PFSK-1 (cell line): ENCODE results near the gene GDPGP1.

ENCODE experiments used
- FOXP2 ChIP-seq: optimal IDR thresholded peaks from 2 replicates; pipeline ENCODE3; 2011; ENCODE audit warnings: borderline replicate concordance, control low read depth, inconsistent platforms; ENCODE audit not compliant: insufficient read depth; ENCODE audit errors: extremely low read length, extremely low read depth
- POLR2AphosphoS5 ChIP-seq: IDR thresholded peaks from 2 replicates; pipeline ENCODE4 v1.6.1; 2012; ENCODE audit warnings: low read depth, mild to moderate bottlenecking, control low read depth, low read length, moderate library complexity
- SIN3A ChIP-seq: IDR thresholded peaks from 2 replicates; pipeline ENCODE4 v1.6.1; 2012; ENCODE audit warnings: mild to moderate bottlenecking, low read length, moderate library complexity, borderline replicate concordance; ENCODE audit not compliant: insufficient read depth
- TAF1 ChIP-seq: IDR thresholded peaks from 2 replicates; pipeline ENCODE4 v1.6.1; 2012; ENCODE audit warnings: low read length, control low read depth, borderline replicate concordance; ENCODE audit not compliant: insufficient read depth
- TF ChIP-seq, protein P1 (sequence below), 2 experiments: IDR thresholded peaks; 2 replicates each; pipeline versions ENCODE4 v1.6.1 to v1.8.0; 2011 to 2012; ENCODE audit warnings: low read depth in 2 of 2, low read length in 2 of 2, control low read depth in 1 of 2, inconsistent platforms in 1 of 2, mild to moderate bottlenecking in 1 of 2, moderate library complexity in 1 of 2; ENCODE audit not compliant: insufficient read depth in 1 of 2

The GDPGP1 gene

DNA sequence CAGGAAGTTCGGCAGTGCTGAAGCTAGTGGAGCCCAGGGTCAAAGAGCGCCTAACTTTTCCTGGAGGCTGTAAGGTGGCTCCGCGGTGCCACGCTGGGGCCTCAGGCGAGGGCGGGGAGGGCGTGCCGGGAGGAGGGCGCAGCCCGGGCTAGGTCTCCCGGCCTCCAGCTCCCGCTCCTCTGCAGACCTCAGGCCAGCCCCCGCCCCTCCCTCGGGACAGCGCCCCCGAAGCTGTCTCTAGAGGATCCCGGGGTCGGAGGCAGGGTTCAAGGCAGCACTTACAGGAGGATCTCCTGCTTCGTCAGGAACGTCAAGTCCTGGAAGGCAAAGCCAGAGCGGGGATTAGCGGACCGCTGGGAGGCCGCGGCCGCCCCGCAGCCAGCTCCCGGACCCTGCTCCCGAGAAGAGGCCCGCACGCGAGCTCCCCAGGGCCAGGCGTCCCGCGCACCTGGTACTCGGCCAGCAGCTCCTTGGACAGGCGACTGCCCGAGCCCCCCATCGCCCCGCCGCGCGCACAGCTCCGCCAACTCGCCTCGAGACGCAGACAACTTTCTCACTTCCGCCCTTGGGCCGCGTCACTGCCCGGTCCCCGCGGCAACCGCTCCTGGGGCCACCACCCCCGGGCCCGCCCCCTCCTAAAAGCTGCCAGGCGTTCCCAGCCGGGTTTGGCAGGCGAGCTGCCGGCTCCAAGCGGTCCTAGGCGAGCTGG is 468 bp upstream of the GDPGP1 start, which contains the start of gene CIB1:
Gene CIB1 (minus strand): TSS at position 555 of the 709 bp plus-strand sequence. CDS start 56 bp downstream, at position 499.
- TF ChIP-seq, protein P1, sequence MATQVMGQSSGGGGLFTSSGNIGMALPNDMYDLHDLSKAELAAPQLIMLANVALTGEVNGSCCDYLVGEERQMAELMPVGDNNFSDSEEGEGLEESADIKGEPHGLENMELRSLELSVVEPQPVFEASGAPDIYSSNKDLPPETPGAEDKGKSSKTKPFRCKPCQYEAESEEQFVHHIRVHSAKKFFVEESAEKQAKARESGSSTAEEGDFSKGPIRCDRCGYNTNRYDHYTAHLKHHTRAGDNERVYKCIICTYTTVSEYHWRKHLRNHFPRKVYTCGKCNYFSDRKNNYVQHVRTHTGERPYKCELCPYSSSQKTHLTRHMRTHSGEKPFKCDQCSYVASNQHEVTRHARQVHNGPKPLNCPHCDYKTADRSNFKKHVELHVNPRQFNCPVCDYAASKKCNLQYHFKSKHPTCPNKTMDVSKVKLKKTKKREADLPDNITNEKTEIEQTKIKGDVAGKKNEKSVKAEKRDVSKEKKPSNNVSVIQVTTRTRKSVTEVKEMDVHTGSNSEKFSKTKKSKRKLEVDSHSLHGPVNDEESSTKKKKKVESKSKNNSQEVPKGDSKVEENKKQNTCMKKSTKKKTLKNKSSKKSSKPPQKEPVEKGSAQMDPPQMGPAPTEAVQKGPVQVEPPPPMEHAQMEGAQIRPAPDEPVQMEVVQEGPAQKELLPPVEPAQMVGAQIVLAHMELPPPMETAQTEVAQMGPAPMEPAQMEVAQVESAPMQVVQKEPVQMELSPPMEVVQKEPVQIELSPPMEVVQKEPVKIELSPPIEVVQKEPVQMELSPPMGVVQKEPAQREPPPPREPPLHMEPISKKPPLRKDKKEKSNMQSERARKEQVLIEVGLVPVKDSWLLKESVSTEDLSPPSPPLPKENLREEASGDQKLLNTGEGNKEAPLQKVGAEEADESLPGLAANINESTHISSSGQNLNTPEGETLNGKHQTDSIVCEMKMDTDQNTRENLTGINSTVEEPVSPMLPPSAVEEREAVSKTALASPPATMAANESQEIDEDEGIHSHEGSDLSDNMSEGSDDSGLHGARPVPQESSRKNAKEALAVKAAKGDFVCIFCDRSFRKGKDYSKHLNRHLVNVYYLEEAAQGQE (IDR thresholded peaks at IDR 0.05; ENCODE audit: insufficient read depth in 1 of 2, low read depth in 2 of 2, low read length in 2 of 2), result no peak
- peak; percentile 57; the same call in 1 of the 2 replicates for TF ChIP-seq SIN3A

- TF ChIP-seq FOXP2 (no peak), SIN3A (no peak), TAF1 (no peak), POLR2AphosphoS5 (no peak)
- TF ChIP-seq, protein P1 (IDR thresholded peaks at IDR 0.05; ENCODE audit: insufficient read depth in 1 of 2, low read depth in 2 of 2, low read length in 2 of 2), result no peak
These were observed 5.4 kb downstream of the GDPGP1 start for GRCh38 chr15:90239371-90239770.

DNA sequence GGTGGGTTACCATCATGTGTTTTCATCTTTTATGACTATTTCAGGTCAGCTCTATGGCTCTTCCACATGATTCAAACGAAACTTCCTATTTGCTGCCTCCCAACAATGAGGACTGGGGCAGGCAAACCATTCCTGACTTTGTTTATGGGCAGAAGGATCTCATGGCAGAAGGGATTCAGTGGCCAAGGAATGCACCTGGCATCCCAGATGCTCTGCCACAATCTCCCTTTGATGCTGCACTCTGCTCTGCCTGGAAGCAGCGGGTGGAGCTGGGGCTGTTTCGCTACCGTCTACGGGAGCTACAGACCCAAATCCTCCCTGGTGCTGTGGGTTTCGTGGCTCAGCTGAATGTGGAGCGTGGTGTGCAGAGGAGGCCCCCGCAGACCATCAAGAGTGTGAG is 6.8 kb downstream of the GDPGP1 start:
- TF ChIP-seq FOXP2 (no peak), POLR2AphosphoS5 (no peak), TAF1 (no peak), SIN3A (no peak)
- TF ChIP-seq, protein P1 (IDR thresholded peaks at IDR 0.05; ENCODE audit: insufficient read depth in 1 of 2, low read depth in 2 of 2, low read length in 2 of 2), result no peak

DNA sequence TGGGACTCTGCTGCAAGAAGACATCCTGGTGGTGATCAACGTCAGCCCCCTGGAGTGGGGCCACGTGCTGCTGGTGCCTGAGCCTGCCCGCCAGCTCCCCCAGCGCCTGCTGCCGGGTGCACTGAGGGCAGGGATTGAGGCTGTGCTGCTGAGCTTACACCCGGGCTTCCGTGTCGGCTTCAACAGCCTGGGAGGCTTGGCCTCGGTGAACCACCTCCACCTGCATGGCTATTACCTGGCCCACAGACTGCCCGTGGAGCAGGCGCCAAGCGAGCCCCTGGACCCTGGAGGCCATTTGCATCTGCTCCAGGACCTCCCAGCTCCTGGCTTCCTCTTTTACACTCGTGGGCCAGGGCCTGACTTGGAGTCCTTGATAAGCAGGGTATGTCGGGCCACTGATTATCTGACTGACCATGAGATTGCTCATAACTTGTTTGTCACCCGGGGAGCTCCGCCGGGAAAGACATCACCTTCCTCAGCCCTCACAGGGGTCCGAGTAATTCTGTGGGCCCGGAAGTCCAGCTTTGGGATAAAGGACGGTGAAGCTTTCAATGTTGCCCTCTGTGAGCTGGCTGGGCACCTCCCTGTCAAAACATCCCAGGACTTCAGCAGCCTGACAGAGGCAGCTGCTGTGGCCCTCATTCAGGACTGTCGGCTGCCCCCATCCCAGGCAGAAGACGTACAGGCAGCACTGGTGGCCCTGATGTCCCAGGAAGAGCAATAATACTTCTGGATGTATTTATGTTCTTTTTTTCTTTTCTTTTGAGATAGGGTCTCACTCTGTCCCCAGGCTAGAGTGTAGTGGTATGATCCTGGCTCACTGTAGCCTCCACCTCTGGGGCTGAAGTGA is 7.6 kb downstream of the GDPGP1 start:
- TF ChIP-seq, protein P1 (IDR thresholded peaks at IDR 0.05; ENCODE audit: insufficient read depth in 1 of 2, low read depth in 2 of 2, low read length in 2 of 2), result no peak
- no peak for TF ChIP-seq FOXP2
- TF ChIP-seq SIN3A, result no peak
- TF ChIP-seq POLR2AphosphoS5, result no peak
